GM10266 (cell line): ENCODE measurements around the gene MEAK7.

Source experiments
- DNase-seq: peaks from one replicate; pipeline ENCODE4 v3.0.0; 2012; ENCODE audit errors: extremely low spot score
- TF ChIP-seq, protein P1 (sequence below): IDR thresholded peaks from 2 replicates; pipeline ENCODE4 v1.5.1; 2012; ENCODE audit warnings: mild to moderate bottlenecking, low read depth; ENCODE audit not compliant: control insufficient read depth, insufficient read depth; ENCODE audit errors: missing control alignments

Gene MEAK7

DNA sequence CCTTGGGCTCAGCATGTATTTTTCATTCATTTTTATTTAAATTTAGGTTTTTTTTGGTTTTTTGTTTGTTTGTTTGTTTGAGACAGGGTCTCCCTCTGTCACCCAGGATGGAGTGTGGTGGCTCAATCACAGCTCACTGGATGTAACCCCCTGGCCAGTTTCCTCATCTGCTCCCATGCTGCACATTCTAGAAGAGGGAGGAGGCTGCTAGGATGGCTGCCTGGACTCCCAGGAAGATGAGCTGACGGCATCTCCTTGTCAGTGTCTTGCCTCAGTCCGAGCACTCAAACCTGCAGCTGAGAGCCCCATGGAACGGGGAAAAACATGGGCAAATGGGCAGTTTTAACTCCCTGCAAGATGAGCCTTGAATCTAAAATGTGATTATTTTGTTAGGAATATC is 7.5 kb downstream of the MEAK7 start:
- no peak for DNase-seq
- TF ChIP-seq, protein P1, sequence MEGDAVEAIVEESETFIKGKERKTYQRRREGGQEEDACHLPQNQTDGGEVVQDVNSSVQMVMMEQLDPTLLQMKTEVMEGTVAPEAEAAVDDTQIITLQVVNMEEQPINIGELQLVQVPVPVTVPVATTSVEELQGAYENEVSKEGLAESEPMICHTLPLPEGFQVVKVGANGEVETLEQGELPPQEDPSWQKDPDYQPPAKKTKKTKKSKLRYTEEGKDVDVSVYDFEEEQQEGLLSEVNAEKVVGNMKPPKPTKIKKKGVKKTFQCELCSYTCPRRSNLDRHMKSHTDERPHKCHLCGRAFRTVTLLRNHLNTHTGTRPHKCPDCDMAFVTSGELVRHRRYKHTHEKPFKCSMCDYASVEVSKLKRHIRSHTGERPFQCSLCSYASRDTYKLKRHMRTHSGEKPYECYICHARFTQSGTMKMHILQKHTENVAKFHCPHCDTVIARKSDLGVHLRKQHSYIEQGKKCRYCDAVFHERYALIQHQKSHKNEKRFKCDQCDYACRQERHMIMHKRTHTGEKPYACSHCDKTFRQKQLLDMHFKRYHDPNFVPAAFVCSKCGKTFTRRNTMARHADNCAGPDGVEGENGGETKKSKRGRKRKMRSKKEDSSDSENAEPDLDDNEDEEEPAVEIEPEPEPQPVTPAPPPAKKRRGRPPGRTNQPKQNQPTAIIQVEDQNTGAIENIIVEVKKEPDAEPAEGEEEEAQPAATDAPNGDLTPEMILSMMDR: no peak

DNA sequence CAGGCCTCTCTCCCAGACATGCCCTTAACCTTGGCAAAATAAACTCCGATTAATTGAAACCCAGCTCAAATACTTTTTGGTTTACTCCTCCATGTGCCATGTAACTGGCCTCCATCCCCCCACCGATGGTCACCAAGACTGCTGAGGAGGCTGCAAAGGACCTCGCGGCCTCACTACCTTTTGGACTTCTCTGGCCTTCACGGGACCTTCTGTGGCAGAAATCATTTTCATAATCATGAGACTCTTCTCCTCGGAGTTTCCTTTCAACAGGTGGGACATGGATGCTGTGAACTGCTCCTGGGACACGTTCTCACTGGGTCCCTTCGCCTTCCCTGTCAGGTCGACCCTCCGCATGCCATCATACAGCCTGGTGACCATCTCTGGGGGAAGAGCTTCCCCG is 9.0 kb downstream of the MEAK7 start:
- DNase-seq: no peak
- TF ChIP-seq, protein P1: no peak

DNA sequence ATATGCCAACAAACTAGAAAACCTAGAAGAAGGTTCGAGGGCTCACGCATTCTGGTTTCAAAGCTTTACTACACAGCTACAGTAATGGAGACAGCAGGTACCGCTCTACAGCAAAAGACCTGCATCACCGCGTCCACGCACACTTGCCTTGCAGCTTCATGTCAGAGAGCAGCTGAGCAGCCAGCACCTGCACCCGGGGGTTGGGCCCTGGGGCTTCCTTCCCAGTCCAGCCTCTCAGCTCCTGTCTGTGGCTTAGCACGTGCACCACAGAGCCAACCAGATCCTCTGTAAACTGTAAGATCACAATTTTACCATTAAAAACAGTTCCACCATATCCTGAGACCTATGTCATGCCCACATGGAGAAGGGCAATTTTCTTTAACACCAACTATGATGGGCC is 15.3 kb downstream of the MEAK7 start:
- TF ChIP-seq, protein P1: no peak
- DNase-seq: no peak

DNA sequence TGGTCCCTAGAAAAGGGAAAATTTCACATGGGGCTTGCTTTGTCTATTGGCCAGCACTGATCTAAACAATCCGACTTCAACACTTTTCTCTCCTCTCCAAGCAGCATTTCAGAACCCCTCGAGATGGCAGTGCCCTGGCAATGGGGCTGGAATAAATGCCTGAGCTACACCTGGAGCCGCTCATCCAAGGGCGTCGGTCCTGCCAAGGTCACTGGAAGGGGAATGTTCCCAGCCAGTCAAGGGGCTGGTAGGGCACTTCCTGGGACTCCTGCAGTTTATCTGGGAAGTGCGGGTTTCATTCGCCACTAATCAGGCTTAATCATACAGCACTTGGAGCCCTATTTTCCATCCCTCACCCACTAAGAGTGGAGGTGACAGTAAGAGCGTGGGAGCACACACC is 17.1 kb downstream of the MEAK7 start:
- DNase-seq: no peak
- TF ChIP-seq, protein P1: no peak

DNA sequence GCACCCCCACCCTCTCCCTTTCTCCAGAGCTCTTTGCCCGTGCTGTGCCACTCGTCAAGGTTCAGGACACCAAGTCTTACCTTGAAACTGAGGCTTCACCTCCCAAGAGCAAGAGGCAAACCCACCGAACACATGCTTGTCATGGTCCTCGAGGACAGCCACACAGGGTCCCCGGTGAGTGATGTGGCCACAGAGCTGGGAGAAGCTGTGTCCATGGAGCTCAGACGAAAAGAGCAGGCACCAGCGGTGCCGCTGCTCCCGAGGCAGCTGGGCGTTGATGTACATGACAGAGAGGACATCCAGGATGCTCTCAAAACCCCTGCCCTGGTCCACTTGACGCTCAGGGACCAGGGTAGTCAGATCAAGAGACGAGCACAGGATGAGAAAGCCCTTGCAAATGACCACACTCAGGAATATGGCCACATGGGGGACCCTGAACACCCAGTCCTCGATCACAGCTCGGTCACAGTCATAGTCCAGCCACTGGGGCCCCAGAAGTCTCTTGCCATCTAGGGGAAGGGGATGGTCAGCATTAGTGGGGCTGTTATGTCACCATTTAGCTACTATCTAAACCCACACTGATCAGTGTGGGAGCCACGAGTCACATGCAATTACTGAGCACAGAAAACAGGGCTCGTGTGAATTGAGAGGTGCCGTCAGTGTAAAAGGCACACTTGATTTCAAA is 17.8 kb downstream of the MEAK7 start:
- DNase-seq: no peak

DNA sequence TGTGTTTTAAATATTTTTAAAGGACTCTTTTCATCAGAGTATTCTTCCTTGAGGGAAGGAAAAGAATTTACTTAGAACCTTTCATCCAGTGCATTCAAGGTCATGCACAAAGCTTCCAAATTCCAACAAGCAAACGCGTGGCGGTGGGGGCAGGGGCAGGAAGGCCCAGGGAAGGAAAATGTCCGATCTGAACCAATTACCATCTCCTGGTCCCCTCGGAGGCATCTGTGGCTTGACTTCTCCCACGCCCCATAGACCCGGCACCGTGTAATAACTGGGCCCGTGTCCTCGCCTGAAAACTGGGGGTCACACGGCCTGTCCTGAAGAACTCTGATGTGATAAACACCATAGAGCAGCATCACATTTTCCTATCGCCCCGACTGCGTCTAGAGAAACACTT is 18.3 kb downstream of the MEAK7 start:
- TF ChIP-seq, protein P1: no peak
- no peak for DNase-seq

More for the DNA sequence above, 17.8 kb downstream of the MEAK7 start:
- TF ChIP-seq, protein P1: no peak

DNA sequence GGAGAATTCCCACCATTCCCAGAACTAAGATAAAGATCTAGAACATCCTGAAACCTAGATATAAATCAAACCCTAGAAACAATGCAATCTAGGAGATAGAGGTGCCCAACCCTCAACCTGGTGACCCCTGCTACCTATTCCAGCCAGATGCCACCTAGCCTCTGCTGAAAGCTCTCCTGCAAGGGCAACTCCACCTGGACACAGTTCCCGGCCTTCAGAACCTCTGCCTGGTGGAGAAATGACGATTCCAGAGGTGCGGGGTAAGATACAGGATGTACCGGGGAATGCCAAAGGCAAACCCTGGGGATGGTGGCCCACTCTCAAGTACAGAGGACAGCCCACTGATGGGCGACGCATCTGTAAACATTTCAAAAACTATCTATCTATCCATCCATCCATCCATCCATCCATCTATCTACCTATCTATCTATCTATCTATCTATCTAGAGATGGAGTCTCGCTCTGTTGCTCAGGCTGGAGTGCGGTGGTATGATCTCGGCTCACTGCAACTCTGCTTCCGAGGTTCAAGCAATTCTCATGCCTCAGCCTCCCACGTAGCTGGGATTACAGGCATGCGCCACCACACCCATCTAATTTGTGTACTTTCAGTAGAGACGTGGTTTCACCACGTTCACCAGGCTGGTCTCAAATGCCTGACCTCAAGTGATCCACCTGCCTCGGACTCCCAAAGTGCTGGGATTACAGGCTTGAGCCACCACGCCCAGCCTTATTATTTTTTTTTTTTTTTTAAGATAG is 19.0 kb downstream of the MEAK7 start:
- no peak for DNase-seq
- TF ChIP-seq, protein P1: no peak
